Thoracic aorta (tissue), 2 donors: ENCODE results near the gene OR13J1. TPM values are rescaled to one million over a fixed set of nuclear protein-coding genes. Genes with fewer than 3 reads are reported as not detected.
"Not testable (repeated sequence)": the region's sequence is repeated elsewhere in the genome, so short reads cannot be mapped to it uniquely, and the experiment has no call there.

Experiments used
- ATAC-seq: fragments of 150-250 bp; one replicate; pipeline ENCODE4 v1.8.0; 2017; ENCODE audit warnings: low read depth; ENCODE audit not compliant: insufficient number of reproducible peaks, low FRiP score
- DNase-seq: peaks from one replicate; pipeline ENCODE4 v3.0.0-alpha.2; 2020; ENCODE audit warnings: low spot score
- H3K27ac ChIP-seq, 2 donors: fragments of 200-600 bp; sonication (generic); 1 replicate in 1 of 2; 2 replicates in 1 of 2; pipeline ENCODE4 v1.5.1; 2016; ENCODE audit warnings: mild to moderate bottlenecking in 2 of 2, moderate library complexity in 2 of 2
- H3K27me3 ChIP-seq: fragments of 200-600 bp; sonication (generic); replicated peaks from 2 replicates; pipeline ENCODE4 v1.6.0; 2016; ENCODE audit warnings: mild to moderate bottlenecking; ENCODE audit not compliant: insufficient read depth
- H3K36me3 ChIP-seq: fragments of 200-600 bp; sonication (generic); one replicate; pipeline ENCODE4 v1.5.1; 2016
- H3K4me1 ChIP-seq, 2 donors: fragments of 200-600 bp; sonication (generic); 1 replicate in 1 of 2; 2 replicates in 1 of 2; pipeline versions ENCODE4 v1.5.1 to v1.6.0; 2016; ENCODE audit warnings: low read depth in 2 of 2, mild to moderate bottlenecking in 1 of 2; ENCODE audit not compliant: control insufficient read depth in 1 of 2
- H3K4me3 ChIP-seq: fragments of 200-600 bp; sonication (generic); 2 replicates; pipeline ENCODE4 v1.5.1; 2016; ENCODE audit warnings: mild to moderate bottlenecking
- H3K9me3 ChIP-seq: fragments of 200-600 bp; sonication (generic); 2 replicates; pipeline ENCODE4 v1.5.1; 2016
- total RNA-seq, 2 donors: library from RNA; depleted of rRNA; stranded (reverse); fragments of >200 nt; gene quantifications; one replicate each; pipeline versions ENCODE4 v1.1.0 to v1.2.3, GENCODE V29; 2016
- TF ChIP-seq, protein P1 (sequence below): fragments of 200-600 bp; sonication (generic); IDR thresholded peaks from one replicate; pipeline ENCODE4 v1.5.1; 2019; ENCODE audit warnings: antibody characterized with exemption

Gene OR13J1
- total RNA-seq, 2 donors from 2014 or later, result not detected

DNA sequence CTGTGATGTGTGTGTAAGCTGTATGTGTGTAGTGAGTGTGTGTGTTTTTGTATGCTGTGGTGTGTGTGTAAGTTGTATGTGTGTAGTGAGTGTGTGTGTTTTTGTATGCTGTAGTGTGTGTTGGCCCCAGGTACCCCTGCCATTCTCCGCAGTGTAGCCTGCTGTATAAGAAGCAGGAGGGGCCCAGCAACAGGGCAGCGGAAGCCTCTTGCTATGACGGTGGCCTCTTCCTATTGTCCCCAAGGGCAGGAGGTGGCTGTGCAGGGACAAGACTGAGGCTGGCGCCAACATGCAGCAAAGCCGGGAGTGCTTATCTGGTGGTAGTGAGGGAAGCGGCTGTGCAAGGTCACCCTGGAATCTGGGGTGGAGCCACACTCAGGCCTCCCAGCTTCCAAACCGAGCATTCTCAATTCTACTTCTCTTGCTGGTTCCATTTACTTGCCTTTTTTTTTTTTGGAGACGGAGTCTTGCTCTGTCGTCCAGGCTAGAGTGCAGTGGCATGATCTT lies 44.2 kb upstream of the OR13J1 start:
- TF ChIP-seq, protein P1, sequence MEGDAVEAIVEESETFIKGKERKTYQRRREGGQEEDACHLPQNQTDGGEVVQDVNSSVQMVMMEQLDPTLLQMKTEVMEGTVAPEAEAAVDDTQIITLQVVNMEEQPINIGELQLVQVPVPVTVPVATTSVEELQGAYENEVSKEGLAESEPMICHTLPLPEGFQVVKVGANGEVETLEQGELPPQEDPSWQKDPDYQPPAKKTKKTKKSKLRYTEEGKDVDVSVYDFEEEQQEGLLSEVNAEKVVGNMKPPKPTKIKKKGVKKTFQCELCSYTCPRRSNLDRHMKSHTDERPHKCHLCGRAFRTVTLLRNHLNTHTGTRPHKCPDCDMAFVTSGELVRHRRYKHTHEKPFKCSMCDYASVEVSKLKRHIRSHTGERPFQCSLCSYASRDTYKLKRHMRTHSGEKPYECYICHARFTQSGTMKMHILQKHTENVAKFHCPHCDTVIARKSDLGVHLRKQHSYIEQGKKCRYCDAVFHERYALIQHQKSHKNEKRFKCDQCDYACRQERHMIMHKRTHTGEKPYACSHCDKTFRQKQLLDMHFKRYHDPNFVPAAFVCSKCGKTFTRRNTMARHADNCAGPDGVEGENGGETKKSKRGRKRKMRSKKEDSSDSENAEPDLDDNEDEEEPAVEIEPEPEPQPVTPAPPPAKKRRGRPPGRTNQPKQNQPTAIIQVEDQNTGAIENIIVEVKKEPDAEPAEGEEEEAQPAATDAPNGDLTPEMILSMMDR, result no peak
- Histone ChIP-seq H3K4me1 (peaks cover 23 to 73% of the 10 kb centered on the region in 2 donors), H3K4me3 (no peak overlapping the region), H3K27ac (peak overlapping the region; percentile 25 to 57), H3K36me3 (no peaks in the 10 kb centered on the region), H3K27me3 (no peaks in the 10 kb centered on the region), H3K9me3 (no peaks in the 10 kb centered on the region)
- DNase-seq, result no peak
- no peak for ATAC-seq

DNA sequence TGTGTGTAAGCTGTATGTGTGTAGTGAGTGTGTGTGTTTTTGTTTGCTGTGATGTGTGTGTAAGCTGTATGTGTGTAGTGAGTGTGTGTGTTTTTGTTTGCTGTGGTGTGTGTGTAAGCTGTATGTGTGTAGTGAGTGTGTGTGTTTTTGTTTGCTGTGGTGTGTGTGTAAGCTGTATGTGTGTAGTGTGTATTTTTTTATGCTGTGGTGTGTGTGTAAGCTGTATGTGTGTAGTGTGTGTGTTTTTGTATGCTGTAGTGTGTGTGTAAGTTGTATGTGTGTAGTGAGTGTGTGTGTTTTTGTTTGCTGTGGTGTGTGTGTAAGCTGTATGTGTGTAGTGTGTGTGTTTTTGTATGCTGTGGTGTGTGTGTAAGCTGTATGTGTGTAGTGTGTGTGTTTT lies 43.2 kb upstream of the OR13J1 start:
- not testable (repeated sequence) for ATAC-seq, H3K36me3 ChIP-seq, H3K27ac ChIP-seq, H3K9me3 ChIP-seq, H3K27me3 ChIP-seq, DNase-seq, H3K4me3 ChIP-seq
- peaks cover 33 to 77% of the 10 kb centered on the region in 2 donors for H3K4me1 ChIP-seq

DNA sequence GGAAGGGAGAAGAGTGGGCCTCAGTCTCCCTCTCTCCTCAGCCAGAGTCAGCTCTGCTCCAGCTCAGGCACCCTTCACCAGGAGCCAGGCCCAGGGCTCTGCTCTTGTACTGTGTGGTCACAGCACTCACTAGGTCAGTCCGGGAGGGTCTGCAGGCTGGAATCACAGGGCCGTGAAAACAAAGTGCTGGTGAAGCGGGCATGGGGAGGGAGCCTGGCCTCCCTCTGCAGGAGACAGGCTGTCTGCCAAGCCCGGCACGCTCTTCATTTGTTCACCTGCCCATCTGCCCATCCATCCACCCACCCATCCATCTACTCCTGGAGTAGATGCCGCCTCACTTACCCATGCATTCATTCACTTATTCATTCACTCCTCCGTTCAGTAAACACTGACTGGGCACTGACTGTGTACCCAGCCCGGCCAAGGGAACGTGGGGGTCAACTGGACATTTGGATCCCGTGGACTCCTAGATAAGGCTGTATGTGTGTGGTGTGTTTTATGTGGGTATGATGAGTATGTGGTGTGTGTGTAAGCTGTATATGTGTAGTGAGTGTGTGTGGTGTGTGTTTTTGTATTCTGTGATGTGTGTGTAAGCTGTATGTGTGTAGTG lies 42.7 kb upstream of the OR13J1 start:
- H3K36me3 ChIP-seq, result no peaks in the 10 kb centered on the region
- no peaks in the 10 kb centered on the region for H3K27me3 ChIP-seq
- no peak overlapping the region for H3K4me3 ChIP-seq
- no peak for ATAC-seq
- no peaks in the 10 kb centered on the region for H3K9me3 ChIP-seq
- peak overlapping the region; percentile 43 to 58 for H3K27ac ChIP-seq
- peaks cover 38 to 78% of the 10 kb centered on the region in 2 donors for H3K4me1 ChIP-seq
- TF ChIP-seq, protein P1, result no peak
- DNase-seq, result no peak

DNA sequence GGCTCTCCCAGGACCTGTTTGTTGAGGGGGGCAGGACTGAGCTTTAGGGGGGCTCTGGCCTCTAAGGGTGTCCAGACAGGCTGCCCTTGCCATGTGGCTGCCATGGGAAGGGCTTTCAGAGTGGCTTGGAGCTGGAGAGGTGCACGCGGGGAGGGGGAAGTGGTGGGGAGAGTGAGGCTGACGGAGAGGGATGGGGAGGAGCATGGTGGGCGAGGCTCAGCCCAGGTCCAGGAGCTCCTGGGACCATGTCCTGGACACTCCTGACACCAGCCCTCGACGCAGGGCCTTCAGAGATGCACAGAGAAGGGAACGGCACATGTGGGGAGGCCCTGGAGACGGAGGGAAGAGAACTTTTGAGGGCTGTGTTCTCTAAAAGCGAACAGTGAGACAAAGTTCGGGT lies 41.5 kb upstream of the OR13J1 start:
- DNase-seq (no peak), ATAC-seq (no peak)
- Histone ChIP-seq H3K27me3 (no peaks in the 10 kb centered on the region), H3K36me3 (no peaks in the 10 kb centered on the region), H3K4me1 (peaks cover 47 to 90% of the 10 kb centered on the region in 2 donors), H3K9me3 (no peaks in the 10 kb centered on the region), H3K4me3 (no peak overlapping the region), H3K27ac (peak overlapping the region; percentile 99 to 100)
- TF ChIP-seq, protein P1, result no peak

DNA sequence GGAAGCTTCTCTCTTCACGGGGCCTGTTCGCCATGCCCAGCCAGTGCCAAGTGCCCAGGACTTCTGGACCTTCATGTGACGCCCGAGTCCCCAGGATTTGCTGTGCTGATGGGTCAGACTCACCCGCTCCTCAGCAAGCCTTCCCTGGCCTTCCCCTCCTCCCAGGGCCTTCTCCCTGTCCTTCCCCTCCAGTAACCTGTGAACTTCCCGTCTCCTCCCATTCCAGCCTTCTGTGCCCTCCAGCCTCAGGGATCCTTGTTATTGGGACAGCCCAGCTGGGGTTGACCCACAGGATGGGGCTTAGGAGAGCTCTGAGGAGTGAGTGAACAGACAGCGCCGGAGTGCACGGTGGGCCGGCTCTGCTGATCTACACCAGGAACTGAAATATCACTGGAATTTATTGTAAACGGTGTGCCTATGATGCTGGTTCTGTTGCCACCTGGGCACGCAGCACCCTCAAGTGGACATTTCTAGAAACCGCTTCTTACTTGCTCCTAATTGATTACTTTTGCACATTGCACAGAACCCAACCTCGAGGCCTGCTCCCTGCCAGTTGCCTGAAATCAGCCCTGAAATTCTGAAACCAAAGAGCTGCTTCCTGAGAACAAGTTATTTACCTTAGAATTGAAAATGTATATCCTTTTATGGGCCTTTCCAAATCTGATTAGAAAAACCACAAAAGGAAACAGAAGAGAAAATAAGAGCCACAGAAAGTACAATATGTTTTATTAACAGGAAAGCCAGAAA lies 40.6 kb upstream of the OR13J1 start:
- no peaks in the 10 kb centered on the region for H3K27me3 ChIP-seq
- ATAC-seq (no peak), DNase-seq (no peak)
- no peak overlapping the region for H3K4me3 ChIP-seq
- TF ChIP-seq, protein P1, result peak; percentile 21
- H3K36me3 ChIP-seq, result no peaks in the 10 kb centered on the region
- peak overlapping the region; percentile 99 to 100 for H3K27ac ChIP-seq
- no peaks in the 10 kb centered on the region for H3K9me3 ChIP-seq
- H3K4me1 ChIP-seq, result peaks cover 51 to 93% of the 10 kb centered on the region in 2 donors
